Activated naive CD4-positive, alpha-beta T cell treated with anti-CD3 and anti-CD28 coated beads, Interleukin-2, amount 50 U/mL, for 24 hours (primary cell): ENCODE data around the gene DDC.

Source experiments
- H3K27ac Mint-ChIP-seq: one replicate; pipeline ENCODE4 v1.8.0; 2021; ENCODE audit warnings: mild to moderate bottlenecking, mixed read lengths
- H3K27me3 Mint-ChIP-seq: one replicate; pipeline ENCODE4 v1.8.0; 2021; ENCODE audit warnings: mixed read lengths
- H3K36me3 Mint-ChIP-seq: one replicate; pipeline ENCODE4 v1.8.0; 2021; ENCODE audit warnings: mixed read lengths
- H3K4me1 Mint-ChIP-seq: one replicate; pipeline ENCODE4 v1.8.0; 2021; ENCODE audit warnings: mixed read lengths
- H3K4me3 Mint-ChIP-seq: one replicate; pipeline ENCODE4 v1.8.0; 2021; ENCODE audit warnings: mild to moderate bottlenecking, mixed read lengths
- H3K9me3 Mint-ChIP-seq: one replicate; pipeline ENCODE4 v1.8.0; 2021; ENCODE audit warnings: mixed read lengths

Gene DDC

DNA sequence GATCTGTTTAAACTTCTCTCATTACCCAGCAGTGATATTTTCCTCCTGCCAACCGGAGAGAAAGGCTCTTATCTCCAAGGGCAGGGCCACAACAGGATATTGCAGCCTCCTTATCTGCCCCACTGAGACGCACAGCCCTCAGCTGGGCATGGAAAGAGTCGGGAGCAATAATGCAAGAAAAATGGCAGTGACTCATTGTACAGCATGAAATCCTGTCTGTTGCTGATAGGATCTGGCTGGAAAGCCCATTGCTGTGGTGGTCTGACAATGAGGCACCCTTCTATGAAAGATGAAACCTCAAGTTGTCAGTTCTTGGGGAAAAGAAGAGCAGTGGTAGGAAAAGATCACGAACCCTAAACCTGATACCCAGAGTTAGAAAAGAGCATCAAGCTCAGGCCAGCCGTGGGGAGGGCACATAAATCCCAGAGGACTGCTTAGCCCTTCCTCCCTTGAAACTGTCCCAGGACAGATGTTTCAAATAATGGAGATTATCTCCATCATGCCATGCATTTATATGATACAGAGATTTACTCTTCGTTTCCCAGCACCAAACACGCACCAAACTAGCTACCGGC is 68.0 kb downstream of the DDC start:
- no peak overlapping the region for H3K4me3 Mint-ChIP-seq
- no peak overlapping the region for H3K27ac Mint-ChIP-seq
- H3K4me1 Mint-ChIP-seq = no peaks in the 10 kb centered on the region
- H3K36me3 Mint-ChIP-seq = no peaks in the 10 kb centered on the region
- no peaks in the 10 kb centered on the region for H3K9me3 Mint-ChIP-seq
- peaks cover 8% of the 10 kb centered on the region for H3K27me3 Mint-ChIP-seq

- Mint-ChIP-seq H3K9me3 (no peaks in the 10 kb centered on the region), H3K27me3 (peaks cover 8% of the 10 kb centered on the region), H3K4me3 (no peak overlapping the region), H3K4me1 (no peaks in the 10 kb centered on the region), H3K36me3 (no peaks in the 10 kb centered on the region), H3K27ac (no peak overlapping the region)
These were observed 68.6 kb downstream of the DDC start for GRCh38 chr7:50496569-50496968.

GRCh38 chr7:50495746-50496145 is 69.5 kb downstream of the DDC start:
- Mint-ChIP-seq H3K4me3 (no peak overlapping the region), H3K27ac (no peak overlapping the region), H3K9me3 (no peaks in the 10 kb centered on the region), H3K36me3 (no peaks in the 10 kb centered on the region), H3K27me3 (peaks cover 8% of the 10 kb centered on the region), H3K4me1 (no peaks in the 10 kb centered on the region)

- H3K4me1 Mint-ChIP-seq = no peaks in the 10 kb centered on the region
- no peaks in the 10 kb centered on the region for H3K36me3 Mint-ChIP-seq
- no peak overlapping the region for H3K4me3 Mint-ChIP-seq
- peaks cover 4% of the 10 kb centered on the region for H3K27me3 Mint-ChIP-seq
- no peaks in the 10 kb centered on the region for H3K9me3 Mint-ChIP-seq
- H3K27ac Mint-ChIP-seq = no peak overlapping the region
These were observed 72.3 kb downstream of the DDC start for GRCh38 chr7:50492770-50493519.

- Mint-ChIP-seq H3K4me1 (no peaks in the 10 kb centered on the region), H3K9me3 (no peaks in the 10 kb centered on the region), H3K27me3 (peaks cover 1% of the 10 kb centered on the region), H3K4me3 (no peak overlapping the region), H3K27ac (no peak overlapping the region), H3K36me3 (no peaks in the 10 kb centered on the region)
These were observed 73.3 kb downstream of the DDC start for GRCh38 chr7:50491943-50492342.

DNA sequence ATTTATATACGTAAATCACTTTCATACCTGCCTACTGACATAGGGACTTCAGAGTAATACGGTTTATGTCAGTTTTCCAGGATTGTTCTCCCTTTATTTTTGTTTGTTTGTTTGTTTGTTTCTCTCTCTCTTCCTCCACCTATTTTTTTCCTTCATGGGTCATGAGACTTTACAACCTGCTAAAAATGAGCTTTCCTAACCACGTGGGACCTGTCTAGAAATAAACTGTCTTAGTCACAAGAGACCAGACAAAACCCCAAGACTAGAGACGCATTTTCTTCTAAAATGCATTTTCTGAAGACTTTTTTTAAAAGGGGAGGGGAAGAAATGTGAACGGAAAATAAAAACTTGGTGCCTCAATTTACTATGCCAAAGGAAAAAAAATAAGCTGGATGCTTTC is 74.0 kb downstream of the DDC start:
- Mint-ChIP-seq H3K27ac (no peak overlapping the region), H3K4me1 (no peaks in the 10 kb centered on the region), H3K36me3 (no peaks in the 10 kb centered on the region), H3K9me3 (no peaks in the 10 kb centered on the region), H3K27me3 (peaks cover 1% of the 10 kb centered on the region), H3K4me3 (no peak overlapping the region)

DNA sequence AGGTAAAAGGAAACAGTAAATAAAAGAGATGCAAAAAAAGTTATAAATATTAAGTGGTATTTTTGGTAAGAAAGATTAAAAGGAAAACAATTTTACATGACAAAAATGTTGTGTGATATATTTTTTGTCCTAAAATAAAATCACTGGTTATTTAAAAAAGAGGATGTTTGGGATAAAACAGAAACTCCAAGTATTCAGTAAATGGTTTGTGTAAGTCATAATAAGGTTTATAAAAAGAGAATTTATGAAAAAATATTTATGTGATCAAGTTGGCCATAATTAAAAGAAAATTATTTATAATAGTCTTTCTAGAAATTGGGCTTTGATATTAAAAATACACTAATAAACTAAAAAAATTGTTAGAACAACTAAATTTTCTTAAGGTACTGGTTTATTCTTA is 76.8 kb downstream of the DDC start:
- Mint-ChIP-seq H3K9me3 (no peaks in the 10 kb centered on the region), H3K36me3 (no peaks in the 10 kb centered on the region), H3K27ac (no peak overlapping the region), H3K4me1 (no peaks in the 10 kb centered on the region), H3K27me3 (peaks cover under 1% of the 10 kb centered on the region), H3K4me3 (no peak overlapping the region)

DNA sequence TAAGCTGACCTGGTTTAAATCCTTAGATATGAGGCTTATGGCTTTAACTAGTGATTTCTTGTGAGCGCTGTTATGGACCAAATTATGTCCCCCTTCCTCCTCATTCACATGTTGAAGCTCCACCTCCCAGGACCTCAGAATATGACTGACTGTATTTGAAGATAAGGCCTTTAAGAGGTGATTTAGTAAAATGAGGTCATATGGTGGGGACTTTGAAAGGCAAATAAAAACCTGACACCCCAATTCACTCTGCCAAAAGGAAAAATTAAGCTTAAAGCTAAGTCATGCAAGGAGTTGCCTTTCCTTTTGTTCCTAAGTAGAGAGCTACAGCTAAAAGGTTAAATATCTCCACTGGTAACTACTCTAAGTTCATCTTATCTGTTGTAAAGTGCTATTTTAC is 78.7 kb downstream of the DDC start:
- H3K4me1 Mint-ChIP-seq = no peaks in the 10 kb centered on the region
- no peaks in the 10 kb centered on the region for H3K27me3 Mint-ChIP-seq
- no peaks in the 10 kb centered on the region for H3K9me3 Mint-ChIP-seq
- no peak overlapping the region for H3K27ac Mint-ChIP-seq
- H3K36me3 Mint-ChIP-seq = no peaks in the 10 kb centered on the region
- no peak overlapping the region for H3K4me3 Mint-ChIP-seq

DNA sequence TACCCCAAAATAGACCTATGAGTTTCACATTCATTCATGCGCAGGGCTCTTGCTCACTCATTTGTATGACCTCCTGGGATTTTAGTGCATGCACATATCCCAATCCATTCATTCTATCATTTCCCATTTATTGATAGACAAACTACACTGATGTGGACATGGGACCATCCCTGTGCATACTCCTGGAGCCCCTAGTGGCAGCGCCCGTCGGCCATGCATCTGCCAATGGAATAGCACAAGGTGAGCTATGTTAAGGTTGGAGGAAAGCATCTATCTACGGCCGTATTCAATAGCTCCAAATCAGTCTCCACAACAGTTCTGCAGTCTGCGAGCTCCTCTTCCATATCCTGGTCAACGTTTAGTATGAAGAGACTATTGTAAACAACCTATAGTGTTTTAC is 83.3 kb downstream of the DDC start:
- no peaks in the 10 kb centered on the region for H3K4me1 Mint-ChIP-seq
- H3K27ac Mint-ChIP-seq = no peak overlapping the region

GRCh38 chr7:50480797-50481196 is 84.4 kb downstream of the DDC start:
- Mint-ChIP-seq H3K9me3 (no peaks in the 10 kb centered on the region), H3K27ac (no peak overlapping the region), H3K36me3 (no peaks in the 10 kb centered on the region), H3K27me3 (no peaks in the 10 kb centered on the region), H3K4me1 (no peaks in the 10 kb centered on the region), H3K4me3 (no peak overlapping the region)

More for the DNA sequence above, 83.3 kb downstream of the DDC start:
- Mint-ChIP-seq H3K36me3 (no peaks in the 10 kb centered on the region), H3K9me3 (no peaks in the 10 kb centered on the region), H3K27me3 (no peaks in the 10 kb centered on the region), H3K4me3 (no peak overlapping the region)

GRCh38 chr7:50479743-50480517 is 85.3 kb downstream of the DDC start:
- H3K4me1 Mint-ChIP-seq = no peaks in the 10 kb centered on the region
- H3K36me3 Mint-ChIP-seq = no peaks in the 10 kb centered on the region
- H3K4me3 Mint-ChIP-seq = no peak overlapping the region
- no peaks in the 10 kb centered on the region for H3K27me3 Mint-ChIP-seq
- no peak overlapping the region for H3K27ac Mint-ChIP-seq
- H3K9me3 Mint-ChIP-seq = no peaks in the 10 kb centered on the region

DNA sequence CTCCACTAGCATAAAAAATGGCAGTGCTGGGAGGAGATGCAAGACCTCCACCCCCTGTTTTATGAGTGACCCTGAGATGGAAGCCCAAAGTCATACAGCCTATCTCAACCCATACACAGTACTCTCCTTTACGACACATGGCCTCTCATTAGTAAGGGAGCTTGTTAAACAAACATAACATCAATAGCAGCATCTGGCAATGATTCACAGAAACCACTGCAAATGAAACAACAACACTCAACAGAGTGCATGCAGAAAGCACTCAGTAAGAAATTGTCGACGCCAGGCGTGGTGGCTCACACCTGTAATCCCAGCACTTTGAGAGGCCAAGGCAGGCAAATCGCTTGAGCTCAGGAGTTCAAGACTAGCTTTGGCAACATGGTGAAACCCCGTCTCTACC is 87.6 kb downstream of the DDC start:
- no peaks in the 10 kb centered on the region for H3K4me1 Mint-ChIP-seq

DNA sequence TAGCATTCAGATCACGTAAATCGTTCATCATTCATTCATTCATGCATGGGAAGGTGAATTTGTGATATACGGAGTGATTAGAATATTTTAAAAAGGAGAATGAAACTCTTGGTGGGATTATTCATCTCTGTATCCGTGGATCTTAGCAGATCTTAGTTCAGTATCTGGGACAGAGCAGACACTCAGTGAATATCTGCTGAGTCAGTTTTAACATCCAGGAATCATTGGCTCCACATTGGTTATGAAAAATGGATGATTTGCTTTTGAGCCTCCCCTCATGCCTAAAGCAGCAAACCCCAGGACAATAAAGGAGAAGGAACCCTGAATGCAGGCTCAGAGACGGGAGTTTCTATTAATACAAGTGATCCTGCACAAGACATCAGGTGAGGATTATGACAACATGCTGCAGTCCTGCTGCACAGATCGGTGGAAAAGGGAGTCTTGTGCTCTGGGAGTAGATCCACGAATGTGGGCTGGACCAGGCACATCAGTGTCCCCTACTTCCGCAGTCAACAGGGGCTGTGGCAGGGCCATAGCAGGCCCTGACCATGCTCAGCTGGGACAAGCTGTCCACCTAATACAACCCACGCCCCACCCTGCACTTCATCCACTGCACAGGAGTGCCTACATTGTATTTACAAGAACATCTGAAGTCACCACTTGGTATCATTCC is 88.1 kb downstream of the DDC start:
- H3K36me3 Mint-ChIP-seq = no peaks in the 10 kb centered on the region
- no peaks in the 10 kb centered on the region for H3K27me3 Mint-ChIP-seq
- H3K9me3 Mint-ChIP-seq = no peaks in the 10 kb centered on the region
- no peaks in the 10 kb centered on the region for H3K4me1 Mint-ChIP-seq
- no peak overlapping the region for H3K4me3 Mint-ChIP-seq
- H3K27ac Mint-ChIP-seq = no peak overlapping the region

More for the DNA sequence above, 87.6 kb downstream of the DDC start:
- Mint-ChIP-seq H3K27ac (no peak overlapping the region), H3K27me3 (no peaks in the 10 kb centered on the region), H3K9me3 (no peaks in the 10 kb centered on the region), H3K36me3 (no peaks in the 10 kb centered on the region), H3K4me3 (no peak overlapping the region)

DNA sequence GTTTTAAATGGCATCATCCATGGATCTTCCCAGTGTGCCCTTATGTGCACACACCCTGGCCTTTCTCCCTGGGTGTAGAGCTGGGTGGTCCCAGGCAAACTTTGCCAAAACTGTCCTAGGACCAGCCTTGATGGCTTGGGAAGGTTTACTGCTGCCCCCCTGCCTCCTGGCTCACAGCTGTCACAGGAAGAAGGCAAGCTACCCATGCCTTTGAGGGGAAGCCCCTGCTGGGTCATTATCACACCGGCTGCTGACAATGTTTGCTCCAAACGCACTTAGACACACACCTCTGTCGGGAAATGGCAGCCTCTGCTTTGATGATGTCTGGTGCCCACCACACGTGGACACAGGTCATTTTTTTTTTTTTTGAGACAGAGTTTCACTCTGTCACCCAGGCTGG is 89.9 kb downstream of the DDC start:
- no peaks in the 10 kb centered on the region for H3K27me3 Mint-ChIP-seq
- no peaks in the 10 kb centered on the region for H3K36me3 Mint-ChIP-seq
- H3K4me3 Mint-ChIP-seq = no peak overlapping the region
- no peaks in the 10 kb centered on the region for H3K9me3 Mint-ChIP-seq
- no peak overlapping the region for H3K27ac Mint-ChIP-seq
- H3K4me1 Mint-ChIP-seq = no peaks in the 10 kb centered on the region

DNA sequence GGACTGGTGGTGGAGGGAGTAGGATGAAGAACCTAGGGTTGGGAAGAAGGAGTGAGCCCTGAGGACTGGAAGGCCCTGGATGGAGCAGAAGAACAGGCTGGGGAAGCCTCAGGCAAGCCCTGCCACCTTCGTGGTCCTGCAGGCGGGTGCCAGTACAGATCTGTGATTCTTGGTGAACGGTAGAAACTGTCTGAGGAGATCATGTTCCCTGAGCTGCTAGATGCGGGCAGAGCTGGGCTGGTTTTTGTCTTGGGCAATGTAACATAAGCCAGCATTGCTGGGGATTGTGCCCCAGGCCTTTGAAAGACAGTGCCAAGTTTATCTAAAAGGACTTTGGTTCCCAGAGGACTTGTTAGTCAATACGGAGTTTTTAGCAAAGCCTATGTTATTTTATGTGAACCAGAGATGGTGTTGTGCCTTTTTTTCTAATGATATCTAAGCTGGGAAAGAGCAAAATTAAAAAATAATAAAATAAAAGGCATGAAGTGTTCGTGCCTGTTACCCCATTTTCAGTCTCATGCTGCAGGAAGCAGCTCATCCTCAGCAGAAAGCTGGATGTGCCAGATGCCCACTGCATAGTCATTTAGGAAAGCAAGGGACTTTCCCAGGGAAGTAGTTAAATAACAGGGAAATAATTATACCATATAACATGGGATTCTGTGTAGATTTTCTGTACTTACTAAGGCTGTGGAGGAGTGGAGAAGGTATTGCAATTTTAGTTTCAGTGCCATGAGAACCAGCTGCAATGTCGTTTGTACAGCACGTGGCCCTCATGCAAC is 90.6 kb downstream of the DDC start:
- H3K4me3 Mint-ChIP-seq = no peak overlapping the region
- no peaks in the 10 kb centered on the region for H3K4me1 Mint-ChIP-seq
- no peaks in the 10 kb centered on the region for H3K27me3 Mint-ChIP-seq
- no peak overlapping the region for H3K27ac Mint-ChIP-seq
- H3K36me3 Mint-ChIP-seq = no peaks in the 10 kb centered on the region
- no peaks in the 10 kb centered on the region for H3K9me3 Mint-ChIP-seq
